Osteoblast (primary cell): ENCODE measurements around the gene CCDC85C. TPM values are rescaled to one million over a fixed set of nuclear protein-coding genes. Genes with fewer than 3 reads are reported as not detected.
A peak's percentile ranks its signal among the peaks of the same experiment; 100 is the strongest.

Experiments
- DNase-seq: peaks from one replicate; pipeline ENCODE4 v3.0.0; 2011; ENCODE audit warnings: low spot score, mixed read lengths; ENCODE audit not compliant: insufficient read length; ENCODE audit errors: missing footprints
- H2AFZ ChIP-seq: 2 replicates; pipeline ENCODE4 v1.6.0; 2011; ENCODE audit warnings: mild to moderate bottlenecking, low read length
- H3K27ac ChIP-seq: 2 replicates; pipeline ENCODE4 v1.5.1; 2011; ENCODE audit warnings: mild to moderate bottlenecking, low read depth, low read length, moderate library complexity
- H3K27me3 ChIP-seq: 2 replicates; pipeline ENCODE4 v1.6.0; 2012; ENCODE audit warnings: mild to moderate bottlenecking, control low read depth, inconsistent platforms, low read length, moderate library complexity; ENCODE audit not compliant: insufficient read depth
- H3K36me3 ChIP-seq: 2 replicates; pipeline ENCODE4 v1.5.1; 2011; ENCODE audit warnings: mild to moderate bottlenecking, low read length, control low read depth, moderate library complexity; ENCODE audit not compliant: insufficient read depth
- H3K4me1 ChIP-seq: 2 replicates; pipeline ENCODE4 v1.5.1; 2011; ENCODE audit warnings: mild to moderate bottlenecking, low read length, control low read depth, moderate library complexity; ENCODE audit not compliant: insufficient read depth
- H3K4me2 ChIP-seq: 2 replicates; pipeline ENCODE4 v1.6.0; 2011; ENCODE audit warnings: mild to moderate bottlenecking, low read length; ENCODE audit not compliant: insufficient read depth
- H3K4me3 ChIP-seq: fragments of 200-600 bp; sonication (generic); 3 replicates; pipeline ENCODE4 v1.5.1; 2012; ENCODE audit warnings: mild to moderate bottlenecking, low read length, inconsistent platforms; ENCODE audit not compliant: insufficient read depth
- H3K79me2 ChIP-seq: 2 replicates; pipeline ENCODE4 v1.6.0; 2012; ENCODE audit warnings: mild to moderate bottlenecking, low read length, control low read depth, inconsistent platforms; ENCODE audit not compliant: insufficient read depth
- H3K9me3 ChIP-seq: 2 replicates; pipeline ENCODE4 v1.5.1; 2011; ENCODE audit warnings: low read depth, low read length, control low read depth
- H4K20me1 ChIP-seq: 2 replicates; pipeline ENCODE4 v1.6.0; 2012; ENCODE audit warnings: mild to moderate bottlenecking, low read length, control low read depth; ENCODE audit not compliant: insufficient read depth
- CTCF ChIP-seq: IDR thresholded peaks from 2 replicates; pipeline ENCODE4 v1.5.1; 2011; ENCODE audit warnings: mild to moderate bottlenecking, low read depth, low read length, moderate library complexity; ENCODE audit errors: extremely low read depth
- total RNA-seq: library from RNA; depleted of rRNA; stranded (reverse); fragments of >200 nt; gene quantifications from 2 replicates; pipeline ENCODE4 v1.2.3, GENCODE V29; 2012

The CCDC85C gene
- total RNA-seq, 1 donor: 3.6 TPM

DNA sequence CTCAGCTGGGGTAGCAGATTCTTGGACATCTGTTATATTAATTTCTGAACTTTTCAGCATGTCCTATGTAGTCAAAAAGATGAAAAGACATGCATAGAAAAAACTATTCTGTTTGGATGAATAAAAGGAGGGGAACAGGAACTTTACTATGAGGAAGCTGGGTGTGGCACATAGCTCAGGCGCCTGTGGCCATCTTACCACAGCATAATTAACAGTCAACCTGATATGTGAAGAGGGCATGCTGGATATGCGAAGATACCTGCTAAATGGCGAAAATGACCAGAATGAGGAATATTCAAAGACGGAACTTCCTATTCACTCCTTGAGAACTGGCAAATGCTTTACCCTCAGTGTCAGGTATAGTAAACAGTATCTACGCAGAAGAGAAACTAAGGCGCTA is 141.8 kb downstream of the CCDC85C start:
- DNase-seq: no peak
- TF ChIP-seq CTCF: no peak
- Histone ChIP-seq H3K27me3 (no peaks in the 10 kb centered on the region), H3K4me1 (peaks cover 6% of the 10 kb centered on the region), H2AFZ (no peak overlapping the region), H3K9me3 (no peaks in the 10 kb centered on the region), H4K20me1 (no peaks in the 10 kb centered on the region), H3K79me2 (peaks cover 18% of the 10 kb centered on the region), H3K27ac (no peak overlapping the region), H3K36me3 (peaks cover 37% of the 10 kb centered on the region), H3K4me2 (no peak overlapping the region), H3K4me3 (no peak overlapping the region)

DNA sequence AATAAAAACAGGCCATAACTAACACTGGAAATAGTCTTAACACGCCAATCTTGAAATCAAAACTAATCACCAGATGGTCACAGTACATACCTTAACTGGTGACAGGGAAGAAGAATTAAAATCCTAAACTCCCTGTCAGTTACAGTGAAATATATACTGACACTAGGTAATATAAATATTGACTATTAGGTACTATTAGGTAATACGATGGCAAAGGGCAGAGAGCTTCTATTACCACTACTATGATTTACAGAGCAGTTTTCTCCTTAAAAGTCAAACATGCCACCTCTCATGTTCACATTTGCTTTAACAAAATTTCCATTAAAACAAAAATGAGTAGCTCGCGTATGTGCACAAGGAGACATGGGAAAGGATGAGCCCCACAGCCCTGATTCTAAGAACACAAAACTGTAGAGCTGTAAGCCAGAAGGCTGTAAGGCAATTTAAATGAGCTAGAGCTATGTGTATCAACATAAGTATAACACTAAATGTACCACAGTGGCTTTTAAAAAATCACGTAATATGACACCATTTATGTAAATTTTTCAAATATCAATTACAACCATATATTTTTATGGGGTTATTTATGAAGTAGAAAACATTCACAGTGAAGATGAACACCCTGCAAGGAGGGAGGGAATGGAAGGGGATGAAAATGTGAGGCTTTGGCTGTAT is 142.5 kb downstream of the CCDC85C start:
- no peak for DNase-seq
- H3K27ac ChIP-seq: no peak overlapping the region
- H3K4me3 ChIP-seq: no peak overlapping the region
- H3K27me3 ChIP-seq: no peaks in the 10 kb centered on the region
- H3K4me1 ChIP-seq: peaks cover 6% of the 10 kb centered on the region
- TF ChIP-seq CTCF: no peak
- H3K36me3 ChIP-seq: peaks cover 43% of the 10 kb centered on the region
- H2AFZ ChIP-seq: no peak overlapping the region
- peaks cover 13% of the 10 kb centered on the region for H3K79me2 ChIP-seq
- H3K4me2 ChIP-seq: no peak overlapping the region
- no peaks in the 10 kb centered on the region for H3K9me3 ChIP-seq
- no peaks in the 10 kb centered on the region for H4K20me1 ChIP-seq

DNA sequence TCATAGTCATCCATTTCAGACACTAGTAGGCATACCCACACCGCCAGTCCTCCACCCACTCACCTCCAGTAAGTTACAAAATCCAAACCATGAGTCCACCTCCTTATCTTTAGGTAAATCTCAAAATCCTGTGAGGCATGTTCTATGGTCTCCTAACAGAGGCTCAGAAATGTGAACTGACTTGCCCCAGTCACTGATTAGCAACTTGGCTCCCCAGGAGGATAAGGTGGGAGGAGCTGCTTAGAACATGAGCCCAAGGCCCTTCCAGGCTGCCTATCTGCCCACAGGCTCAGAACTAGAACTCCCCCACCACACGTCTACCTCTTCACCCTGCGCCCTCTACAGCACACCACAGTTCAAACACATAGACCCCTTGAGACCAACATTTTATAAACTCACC is 143.2 kb downstream of the CCDC85C start:
- H2AFZ ChIP-seq: no peak overlapping the region
- no peak overlapping the region for H3K4me2 ChIP-seq
- no peak for DNase-seq
- peak overlapping the region; percentile 11 for H3K27ac ChIP-seq
- H3K36me3 ChIP-seq: peaks cover 45% of the 10 kb centered on the region
- no peaks in the 10 kb centered on the region for H3K27me3 ChIP-seq
- H4K20me1 ChIP-seq: no peaks in the 10 kb centered on the region
- no peak for TF ChIP-seq CTCF
- no peaks in the 10 kb centered on the region for H3K9me3 ChIP-seq
- peaks cover 6% of the 10 kb centered on the region for H3K4me1 ChIP-seq
- peaks cover 7% of the 10 kb centered on the region for H3K79me2 ChIP-seq
- no peak overlapping the region for H3K4me3 ChIP-seq

DNA sequence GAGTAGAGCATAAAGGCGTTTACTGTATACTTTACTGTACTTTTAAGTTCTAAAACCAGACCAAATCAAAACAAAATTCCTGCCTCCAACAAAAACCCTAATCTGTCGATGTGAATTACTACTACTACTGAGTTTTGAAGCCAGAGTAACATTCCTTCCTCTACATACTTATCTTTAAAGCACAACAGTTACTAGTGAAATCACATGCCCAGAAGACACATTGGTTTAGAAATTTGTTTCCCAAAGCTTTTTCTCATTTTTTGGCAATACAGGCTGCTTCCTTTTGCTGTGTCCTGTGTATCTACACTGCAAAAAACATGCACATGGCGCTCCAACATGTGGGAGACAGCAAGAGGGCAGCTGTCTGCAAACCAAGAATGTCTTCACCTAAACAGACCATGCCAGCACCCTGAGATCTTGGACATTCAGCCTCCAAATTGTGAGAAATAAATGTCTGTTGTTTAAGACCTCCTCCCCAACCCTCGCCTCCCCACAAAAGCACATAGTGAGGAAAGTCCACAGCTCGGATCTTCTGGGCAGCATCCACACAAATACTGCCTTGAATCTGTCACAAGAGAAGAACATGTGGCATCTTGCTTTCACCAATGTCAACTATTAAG is 144.4 kb downstream of the CCDC85C start:
- peaks cover 6% of the 10 kb centered on the region for H3K4me1 ChIP-seq
- H3K36me3 ChIP-seq: peaks cover 45% of the 10 kb centered on the region
- no peak overlapping the region for H3K4me3 ChIP-seq
- H3K4me2 ChIP-seq: no peak overlapping the region
- peaks cover 5% of the 10 kb centered on the region for H4K20me1 ChIP-seq
- no peak for DNase-seq
- H3K27ac ChIP-seq: no peak overlapping the region
- no peaks in the 10 kb centered on the region for H3K9me3 ChIP-seq
- no peak overlapping the region for H2AFZ ChIP-seq
- no peak for TF ChIP-seq CTCF
- no peaks in the 10 kb centered on the region for H3K27me3 ChIP-seq
- peaks cover 2% of the 10 kb centered on the region for H3K79me2 ChIP-seq
